Measurements from ENCODE around the gene KRAS. TPM values are rescaled to one million over a fixed set of nuclear protein-coding genes. Genes with fewer than 3 reads are reported as not detected.

KRAS gene
- total and polyA plus RNA-seq, 2 donors (not counting 3 experiments of a cell fraction or from before 2014, with no cell fraction given) = 9.1 to 22.8 TPM

DNA sequence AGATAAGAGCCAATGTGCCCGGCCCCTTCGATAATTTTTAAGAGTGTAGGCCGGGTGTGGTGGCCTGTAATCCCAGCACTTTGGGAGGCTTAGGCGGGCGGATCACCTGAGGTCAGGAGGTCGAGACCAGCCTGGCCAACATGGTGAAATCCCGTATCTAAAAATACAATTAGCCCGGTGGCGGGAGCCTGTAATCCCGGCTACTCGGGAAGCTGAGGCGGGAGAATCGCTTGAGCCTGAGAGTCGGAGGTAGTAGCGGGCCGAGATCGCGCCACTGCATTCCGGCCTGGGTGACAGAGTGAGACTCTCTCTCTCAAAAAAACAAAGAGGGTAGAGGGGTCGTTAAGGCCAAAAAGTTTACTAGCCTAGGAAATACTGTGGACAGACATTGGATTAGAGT, 2.6 kb downstream of the KRAS start:
- no TSS peak for BruUV-seq (replicated peaks)
- Histone ChIP-seq H3K4me3 (replicated peaks in 1 of 3; ENCODE audit: insufficient read depth in 1 of 3, low read depth in 1 of 3, low read length in 3 of 3) (no peak overlapping the region), H3K36me3 (ENCODE audit: control insufficient read depth in 2 of 2, extremely low read depth in 1 of 2, insufficient read depth in 2 of 2, low read length in 2 of 2) (peaks cover 0 to 2% of the 10 kb centered on the region in 2 experiments), H3K4me1 (ENCODE audit: control insufficient read depth, extremely low read depth, insufficient read depth, low read length) (peaks cover 10% of the 10 kb centered on the region), H3K4me2 (ENCODE audit: insufficient read depth, low read length) (no peak overlapping the region), H3K27me3 (ENCODE audit: control insufficient read depth in 2 of 2, insufficient read depth in 2 of 2, low read length in 2 of 2) (peaks cover 2 to 12% of the 10 kb centered on the region in 2 experiments), H3K27ac (ENCODE audit: insufficient read depth, low read depth, low read length) (no peak overlapping the region), H3K79me2 (ENCODE audit: control insufficient read depth, insufficient read depth, low read length) (peaks cover 41% of the 10 kb centered on the region), H4K20me1 (replicated peaks; ENCODE audit: control insufficient read depth, extremely low read depth, insufficient read depth, low read length) (peaks cover 4% of the 10 kb centered on the region), H3K9ac (replicated peaks; ENCODE audit: extremely low read depth, insufficient read depth, low read length) (no peak overlapping the region), H3K9me3 (replicated peaks; ENCODE audit: control insufficient read depth, insufficient read depth, low read length) (no peaks in the 10 kb centered on the region), H2AFZ (ENCODE audit: low read depth, low read length) (no peak overlapping the region), H3K9me1 (replicated peaks; ENCODE audit: control insufficient read depth, extremely low read depth, insufficient read depth, low read length) (no peaks in the 10 kb centered on the region)
- CTCF ChIA-PET = interaction anchor here (1.1 kb wide), 1 partner anchor 139 kb away, joined by 5 read pairs; no protein-coding TSS in a partner anchor
- dilution Hi-C loops (cut with MboI; ENCODE audit: extremely low pct_ligation_motif_present, low sequenced_read_pairs) = no loop called here
- FAIRE-seq = no peak
- intact Hi-C loops (cut with micrococcal nuclease) = loop anchor here (10.0 kb wide), 1 partner anchor 307 kb away; the partner anchor contains the start of gene LMNTD1
- POLR2A ChIA-PET = no interaction called here
- no peak for DNase-seq (ENCODE audit: low read depth, low spot score)
- TF ChIP-seq GATA2 (IDR thresholded peaks at IDR 0.05; ENCODE audit: insufficient read depth, insufficient read length, low read depth, low read length) = no peak
- TF ChIP-seq MYC (IDR thresholded peaks at IDR 0.05; ENCODE audit: low read depth, low read length) = no peak
- no peak for TF ChIP-seq EZH2 (IDR thresholded peaks at IDR 0.05; ENCODE audit: borderline replicate concordance, low read depth, low read length, severe bottlenecking)
- TF ChIP-seq, protein P1, sequence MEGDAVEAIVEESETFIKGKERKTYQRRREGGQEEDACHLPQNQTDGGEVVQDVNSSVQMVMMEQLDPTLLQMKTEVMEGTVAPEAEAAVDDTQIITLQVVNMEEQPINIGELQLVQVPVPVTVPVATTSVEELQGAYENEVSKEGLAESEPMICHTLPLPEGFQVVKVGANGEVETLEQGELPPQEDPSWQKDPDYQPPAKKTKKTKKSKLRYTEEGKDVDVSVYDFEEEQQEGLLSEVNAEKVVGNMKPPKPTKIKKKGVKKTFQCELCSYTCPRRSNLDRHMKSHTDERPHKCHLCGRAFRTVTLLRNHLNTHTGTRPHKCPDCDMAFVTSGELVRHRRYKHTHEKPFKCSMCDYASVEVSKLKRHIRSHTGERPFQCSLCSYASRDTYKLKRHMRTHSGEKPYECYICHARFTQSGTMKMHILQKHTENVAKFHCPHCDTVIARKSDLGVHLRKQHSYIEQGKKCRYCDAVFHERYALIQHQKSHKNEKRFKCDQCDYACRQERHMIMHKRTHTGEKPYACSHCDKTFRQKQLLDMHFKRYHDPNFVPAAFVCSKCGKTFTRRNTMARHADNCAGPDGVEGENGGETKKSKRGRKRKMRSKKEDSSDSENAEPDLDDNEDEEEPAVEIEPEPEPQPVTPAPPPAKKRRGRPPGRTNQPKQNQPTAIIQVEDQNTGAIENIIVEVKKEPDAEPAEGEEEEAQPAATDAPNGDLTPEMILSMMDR (IDR thresholded peaks at IDR 0.05; ENCODE audit: extremely low read depth in 1 of 2, insufficient read depth in 1 of 2, low read depth in 1 of 2, low read length in 2 of 2) = no peak
- TF ChIP-seq JUN (IDR thresholded peaks at IDR 0.05; ENCODE audit: borderline replicate concordance, insufficient read depth, insufficient read length, low read depth) = no peak
- TF ChIP-seq, protein P2, sequence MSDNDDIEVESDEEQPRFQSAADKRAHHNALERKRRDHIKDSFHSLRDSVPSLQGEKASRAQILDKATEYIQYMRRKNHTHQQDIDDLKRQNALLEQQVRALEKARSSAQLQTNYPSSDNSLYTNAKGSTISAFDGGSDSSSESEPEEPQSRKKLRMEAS (IDR thresholded peaks at IDR 0.05; ENCODE audit: insufficient read depth, insufficient read length) = no peak
- no peak for TF ChIP-seq FOS (IDR thresholded peaks at IDR 0.05; ENCODE audit: borderline replicate concordance, insufficient read depth, low read length)
- TF ChIP-seq POLR2A (IDR thresholded peaks at IDR 0.05; ENCODE audit: low read depth, low read length) = no peak
- no peak for TF ChIP-seq POLR2AphosphoS5 (IDR thresholded peaks at IDR 0.05; ENCODE audit: insufficient read depth, low read depth, low read length)
